SH-SY5Y (cell line): ENCODE results near the gene AGAP2.

Source experiments
- GATA2 ChIP-seq: IDR thresholded peaks from 2 replicates; pipeline ENCODE4 v1.6.1; 2011; ENCODE audit warnings: mild to moderate bottlenecking, low read depth, low read length
- GATA3 ChIP-seq: IDR thresholded peaks from 2 replicates; pipeline ENCODE4 v1.6.1; 2011; ENCODE audit warnings: low read depth, mild to moderate bottlenecking, low read length, moderate library complexity

GRCh38 chr12:57745485-57745881 is 6.9 kb upstream of the AGAP2 start:
- no peak for TF ChIP-seq GATA2
- no peak for TF ChIP-seq GATA3
